GM19328 (cell line): ENCODE measurements around the gene TTF1.
A peak's percentile ranks its signal among the peaks of the same experiment; 100 is the strongest.

Source experiments
- ATAC-seq: cut with Tn5 transposase; IDR thresholded peaks from one replicate; pipeline ENCODE4 v1.9.1; 2021; ENCODE audit warnings: mild to moderate bottlenecking, moderate library complexity; ENCODE audit not compliant: unreplicated experiment

TTF1 gene

GRCh38 chr9:132367613-132368313 lies 38.9 kb downstream of the TTF1 start:
- ATAC-seq, result no peak

GRCh38 chr9:132366481-132366880 lies 40.2 kb downstream of the TTF1 start:
- no peak for ATAC-seq

- no peak for ATAC-seq
Observed at GRCh38 chr9:132365986-132366385, 40.7 kb downstream of the TTF1 start.

- ATAC-seq, result no peak
Observed at GRCh38 chr9:132364068-132364467, 42.6 kb downstream of the TTF1 start.

GRCh38 chr9:132357764-132358163 lies 48.9 kb downstream of the TTF1 start:
- ATAC-seq, result no peak

- no peak for ATAC-seq
Observed at GRCh38 chr9:132356324-132356924, 50.2 kb downstream of the TTF1 start.

- ATAC-seq, result peak; percentile 90
Observed at GRCh38 chr9:132354637-132355355, 51.8 kb downstream of the TTF1 start, which contains the start of gene SETX. Gene SETX, minus strand, starts transcription at chr9:132354986. Its CDS starts 5,558 bp downstream, at chr9:132349428.

GRCh38 chr9:132351404-132352045 lies 55.1 kb downstream of the TTF1 start:
- no peak for ATAC-seq

GRCh38 chr9:132350861-132351315 lies 55.8 kb downstream of the TTF1 start:
- ATAC-seq, result no peak

- ATAC-seq, result no peak
Observed at GRCh38 chr9:132348676-132349075, 58.0 kb downstream of the TTF1 start.

- ATAC-seq, result no peak
Observed at GRCh38 chr9:132346177-132346576, 60.5 kb downstream of the TTF1 start.

GRCh38 chr9:132341177-132341840 lies 65.3 kb downstream of the TTF1 start:
- ATAC-seq, result no peak

GRCh38 chr9:132334364-132334763 lies 72.3 kb downstream of the TTF1 start:
- no peak for ATAC-seq

- no peak for ATAC-seq
Observed at GRCh38 chr9:132333556-132333955, 73.1 kb downstream of the TTF1 start.

- ATAC-seq, result no peak
Observed at GRCh38 chr9:132328580-132328979, 78.1 kb downstream of the TTF1 start.

- ATAC-seq, result no peak
Observed at GRCh38 chr9:132327537-132327936, 79.1 kb downstream of the TTF1 start.
